ENCODE results near the gene ADGRL3.

ADGRL3 gene

DNA sequence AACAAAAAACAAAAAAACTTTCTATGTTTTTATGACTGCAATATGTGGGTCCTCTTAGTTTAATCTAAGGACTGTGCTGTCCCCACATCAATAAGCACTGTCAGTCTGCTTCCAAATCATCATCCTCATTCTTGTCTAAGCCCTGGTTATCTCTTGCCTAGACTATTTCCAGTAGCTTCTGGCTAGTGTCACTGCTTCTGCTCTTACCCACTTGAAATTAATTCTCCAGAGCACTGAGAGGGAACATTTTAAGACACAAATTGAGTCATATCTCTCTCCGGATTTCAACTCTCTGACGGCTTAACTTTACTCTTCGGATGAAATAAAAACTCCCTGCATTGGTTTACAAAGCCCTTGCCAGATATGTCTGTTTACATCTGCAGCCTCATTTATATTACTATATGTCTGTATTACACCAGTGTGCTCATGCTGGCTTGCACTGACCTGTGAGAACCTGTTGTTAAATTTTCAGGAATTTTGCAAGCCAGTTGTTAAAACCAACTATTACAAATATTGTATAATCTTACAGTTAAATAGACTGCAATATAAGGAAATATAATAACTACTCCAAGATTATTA is 345.9 kb downstream of the ADGRL3 start:
- Histone ChIP-seq H3K9ac (ENCODE audit: low read length) (no peak overlapping the region), H3K36me3 (ENCODE audit: insufficient read depth, low read length) (no peaks in the 10 kb centered on the region), H3K27me3 (ENCODE audit: insufficient read depth, low read length) (no peaks in the 10 kb centered on the region)

DNA sequence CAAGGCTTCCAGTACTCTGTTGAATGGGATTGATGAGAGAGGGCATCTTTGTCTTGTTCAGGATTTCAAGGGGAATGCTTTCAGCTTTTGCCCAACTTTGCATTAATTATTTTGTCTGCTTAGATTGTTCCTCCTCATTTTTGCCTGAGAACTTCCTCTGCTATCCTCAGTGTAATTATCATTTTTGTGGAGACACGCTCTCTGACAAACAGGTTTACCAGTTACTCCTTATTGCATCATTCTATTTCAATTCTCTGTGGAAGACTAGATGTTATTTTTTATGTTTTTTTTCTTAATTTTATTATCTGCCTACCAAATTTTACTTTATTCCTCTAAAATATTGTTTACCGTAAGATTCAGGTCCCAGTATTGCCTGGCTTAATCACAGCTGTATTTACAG is 349.2 kb downstream of the ADGRL3 start:
- Histone ChIP-seq H3K9ac (ENCODE audit: low read length) (no peak overlapping the region), H3K4me1 (ENCODE audit: insufficient read depth, low read length, severe bottlenecking) (no peaks in the 10 kb centered on the region), H3K4me3 (ENCODE audit: low read depth, low read length, poor library complexity, severe bottlenecking) (no peak overlapping the region), H3K79me2 (ENCODE audit: insufficient read depth, low read length) (no peaks in the 10 kb centered on the region), H4K20me1 (ENCODE audit: insufficient read depth, low read length) (no peaks in the 10 kb centered on the region), H3K9me2 (ENCODE audit: low read depth, low read length) (no peaks in the 10 kb centered on the region), H3K4me2 (ENCODE audit: low read length) (no peak overlapping the region), H3K27ac (ENCODE audit: low read depth, low read length, poor library complexity, severe bottlenecking) (no peak overlapping the region), H3F3A (ENCODE audit: insufficient read depth, low read length) (no peaks in the 10 kb centered on the region), H3K9me3 (ENCODE audit: low read length) (no peaks in the 10 kb centered on the region), H2AFZ (ENCODE audit: low read length) (no peak overlapping the region), H3K27me3 (ENCODE audit: insufficient read depth, low read length) (no peaks in the 10 kb centered on the region), H3K36me3 (ENCODE audit: insufficient read depth, low read length) (no peaks in the 10 kb centered on the region)
- TF ChIP-seq, protein P1, sequence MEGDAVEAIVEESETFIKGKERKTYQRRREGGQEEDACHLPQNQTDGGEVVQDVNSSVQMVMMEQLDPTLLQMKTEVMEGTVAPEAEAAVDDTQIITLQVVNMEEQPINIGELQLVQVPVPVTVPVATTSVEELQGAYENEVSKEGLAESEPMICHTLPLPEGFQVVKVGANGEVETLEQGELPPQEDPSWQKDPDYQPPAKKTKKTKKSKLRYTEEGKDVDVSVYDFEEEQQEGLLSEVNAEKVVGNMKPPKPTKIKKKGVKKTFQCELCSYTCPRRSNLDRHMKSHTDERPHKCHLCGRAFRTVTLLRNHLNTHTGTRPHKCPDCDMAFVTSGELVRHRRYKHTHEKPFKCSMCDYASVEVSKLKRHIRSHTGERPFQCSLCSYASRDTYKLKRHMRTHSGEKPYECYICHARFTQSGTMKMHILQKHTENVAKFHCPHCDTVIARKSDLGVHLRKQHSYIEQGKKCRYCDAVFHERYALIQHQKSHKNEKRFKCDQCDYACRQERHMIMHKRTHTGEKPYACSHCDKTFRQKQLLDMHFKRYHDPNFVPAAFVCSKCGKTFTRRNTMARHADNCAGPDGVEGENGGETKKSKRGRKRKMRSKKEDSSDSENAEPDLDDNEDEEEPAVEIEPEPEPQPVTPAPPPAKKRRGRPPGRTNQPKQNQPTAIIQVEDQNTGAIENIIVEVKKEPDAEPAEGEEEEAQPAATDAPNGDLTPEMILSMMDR (IDR thresholded peaks at IDR 0.05; ENCODE audit: low read length): no peak
- no peak for TF ChIP-seq EZH2 (IDR thresholded peaks at IDR 0.05; ENCODE audit: borderline replicate concordance, low read length)

More for the DNA sequence above, 345.9 kb downstream of the ADGRL3 start:
- Histone ChIP-seq H3F3A (ENCODE audit: insufficient read depth, low read length) (no peaks in the 10 kb centered on the region), H4K20me1 (ENCODE audit: insufficient read depth, low read length) (no peaks in the 10 kb centered on the region), H3K9me2 (ENCODE audit: low read depth, low read length) (no peaks in the 10 kb centered on the region), H3K27ac (ENCODE audit: low read depth, low read length, poor library complexity, severe bottlenecking) (no peak overlapping the region), H3K4me3 (ENCODE audit: low read depth, low read length, poor library complexity, severe bottlenecking) (no peak overlapping the region), H3K4me2 (ENCODE audit: low read length) (no peak overlapping the region), H3K79me2 (ENCODE audit: insufficient read depth, low read length) (no peaks in the 10 kb centered on the region), H3K4me1 (ENCODE audit: insufficient read depth, low read length, severe bottlenecking) (no peaks in the 10 kb centered on the region), H2AFZ (ENCODE audit: low read length) (no peak overlapping the region), H3K9me3 (ENCODE audit: low read length) (no peaks in the 10 kb centered on the region)
- TF ChIP-seq, protein P1 (IDR thresholded peaks at IDR 0.05; ENCODE audit: low read length): no peak
- no peak for TF ChIP-seq EZH2 (IDR thresholded peaks at IDR 0.05; ENCODE audit: borderline replicate concordance, low read length)

DNA sequence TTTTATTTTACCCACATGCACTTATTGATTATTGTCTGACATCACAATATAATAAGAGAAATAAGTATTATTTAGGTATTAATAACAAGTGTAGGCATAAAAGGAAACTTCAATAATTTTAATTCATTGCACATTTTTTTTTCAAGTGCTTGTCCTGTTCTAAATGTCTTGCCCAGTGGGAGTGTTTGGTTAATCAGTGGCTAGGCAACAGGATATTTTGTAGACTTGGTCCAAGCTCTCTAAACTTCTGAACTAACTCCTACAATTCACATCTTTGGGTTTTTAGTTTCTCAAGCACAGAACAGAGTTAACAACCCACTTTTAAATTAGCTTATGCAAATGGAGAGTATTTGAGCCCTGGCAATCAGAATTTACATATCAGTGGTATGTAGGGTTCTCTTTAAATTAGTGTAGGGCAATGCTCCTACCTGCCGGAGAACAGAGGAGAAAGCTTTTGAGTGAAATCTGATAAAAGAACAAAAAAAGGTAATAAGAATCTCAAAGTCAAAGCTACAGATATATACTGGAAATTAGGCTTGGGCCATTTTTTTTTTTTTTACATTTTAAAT is 353.5 kb downstream of the ADGRL3 start:
- H3K79me2 ChIP-seq (ENCODE audit: insufficient read depth, low read length): no peaks in the 10 kb centered on the region
- H3K27me3 ChIP-seq (ENCODE audit: insufficient read depth, low read length): no peaks in the 10 kb centered on the region
- no peak for TF ChIP-seq EZH2 (IDR thresholded peaks at IDR 0.05; ENCODE audit: borderline replicate concordance, low read length)
- TF ChIP-seq, protein P1 (IDR thresholded peaks at IDR 0.05; ENCODE audit: low read length): no peak

More for the DNA sequence above, 353.5 kb downstream of the ADGRL3 start:
- H3K4me1 ChIP-seq (ENCODE audit: insufficient read depth, low read length, severe bottlenecking): no peaks in the 10 kb centered on the region
- H3K36me3 ChIP-seq (ENCODE audit: insufficient read depth, low read length): no peaks in the 10 kb centered on the region
- H3K27ac ChIP-seq (ENCODE audit: low read depth, low read length, poor library complexity, severe bottlenecking): no peak overlapping the region
- no peaks in the 10 kb centered on the region for H4K20me1 ChIP-seq (ENCODE audit: insufficient read depth, low read length)
- H3K4me3 ChIP-seq (ENCODE audit: low read depth, low read length, poor library complexity, severe bottlenecking): no peak overlapping the region
- no peaks in the 10 kb centered on the region for H3K9me2 ChIP-seq (ENCODE audit: low read depth, low read length)
- no peak overlapping the region for H3K4me2 ChIP-seq (ENCODE audit: low read length)
- H3K9me3 ChIP-seq (ENCODE audit: low read length): no peaks in the 10 kb centered on the region
- H2AFZ ChIP-seq (ENCODE audit: low read length): no peak overlapping the region
- no peaks in the 10 kb centered on the region for H3F3A ChIP-seq (ENCODE audit: insufficient read depth, low read length)
- H3K9ac ChIP-seq (ENCODE audit: low read length): no peak overlapping the region

All from OCI-LY1 (cell line).